IMR-90 (cell line): ENCODE data around the gene HOXA3. TPM values are rescaled to one million over a fixed set of nuclear protein-coding genes. Genes with fewer than 3 reads are reported as not detected.

Experiments used
- ATAC-seq: fragments of 200-7000 bp; cut with Tn5 transposase; 2 replicates; pipeline ENCODE4 v1.9.1; 2020; ENCODE audit warnings: low read depth, mild to moderate bottlenecking, moderate library complexity
- BruUV-seq: library from RNA; stranded (reverse); fragments of 400-500 nt; replicated peaks from 2 replicates; lab custom pipeline; 2021; lab: Mats Ljungman, UMichigan
- CTCF ChIA-PET: fragments of 300-600 bp; formaldehyde crosslinking; extraction: SDS; loops from one replicate; lab custom pipeline; 2021; ENCODE audit warnings: antibody characterized with exemption; lab: Yijun Ruan, JAX
- POLR2A ChIA-PET: fragments of 300-600 bp; sonication (Branson Sonifier 250); formaldehyde crosslinking; loops from one replicate; lab custom pipeline; 2022; ENCODE audit warnings: antibody characterized with exemption; ENCODE audit not compliant: unreplicated experiment; lab: Charles Lee
- DNase-seq: peaks from one replicate; pipeline ENCODE4 v3.0.0; 2013
- H2AFZ ChIP-seq: replicated peaks from 2 replicates; pipeline ENCODE3; 2013; ENCODE audit warnings: low read length, mild to moderate bottlenecking; ENCODE audit not compliant: poor library complexity
- H2AK5ac ChIP-seq: 2 replicates; pipeline ENCODE4 v1.6.1; 2013; ENCODE audit warnings: low read depth, low read length, inconsistent platforms
- H2AK9ac ChIP-seq: replicated peaks from 2 replicates; pipeline ENCODE3; 2013; ENCODE audit warnings: mild to moderate bottlenecking, low read depth, low read length, moderate library complexity; ENCODE audit not compliant: poor library complexity
- H2BK120ac ChIP-seq: 2 replicates; pipeline ENCODE4 v1.6.1; 2013; ENCODE audit warnings: low read depth, low read length, inconsistent platforms
- H2BK15ac ChIP-seq: 3 replicates; pipeline ENCODE4 v1.6.1; 2013; ENCODE audit warnings: low read depth, low read length, inconsistent platforms
- H2BK20ac ChIP-seq: 2 replicates; pipeline ENCODE4 v1.6.1; 2013; ENCODE audit warnings: low read depth, mild to moderate bottlenecking, inconsistent platforms, low read length, moderate library complexity
- H2BK5ac ChIP-seq: 2 replicates; pipeline ENCODE4 v1.6.1; 2013; ENCODE audit warnings: mild to moderate bottlenecking, low read depth, low read length, inconsistent platforms; ENCODE audit not compliant: poor library complexity, severe bottlenecking
- H3K14ac ChIP-seq: replicated peaks from 2 replicates; pipeline ENCODE4 v1.6.1; 2013; ENCODE audit warnings: low read depth, low read length, inconsistent platforms
- H3K18ac ChIP-seq: 2 replicates; pipeline ENCODE4 v1.6.1; 2013; ENCODE audit warnings: low read depth, low read length, control low read depth
- H3K23ac ChIP-seq: 2 replicates; pipeline ENCODE4 v1.6.1; 2013; ENCODE audit warnings: low read depth, low read length, inconsistent platforms
- H3K27ac ChIP-seq: 2 replicates; pipeline ENCODE4 v1.5.1; 2013; ENCODE audit warnings: mild to moderate bottlenecking, control low read depth, low read length; ENCODE audit not compliant: insufficient read depth
- H3K27me3 ChIP-seq: 2 replicates; pipeline ENCODE4 v1.6.1; 2013; ENCODE audit warnings: low read length; ENCODE audit not compliant: control insufficient read depth, insufficient read depth
- H3K36me3 ChIP-seq: 2 replicates; pipeline ENCODE4 v1.6.1; 2013; ENCODE audit warnings: low read length, mixed read lengths; ENCODE audit not compliant: control insufficient read depth, insufficient read depth
- H3K4ac ChIP-seq: 2 replicates; pipeline ENCODE4 v1.6.1; 2013; ENCODE audit warnings: low read depth, low read length, inconsistent platforms
- H3K4me1 ChIP-seq: 2 replicates; pipeline ENCODE4 v1.6.1; 2013; ENCODE audit warnings: low read length, mixed read lengths; ENCODE audit not compliant: control insufficient read depth, insufficient read depth
- H3K4me2 ChIP-seq: 2 replicates; pipeline ENCODE4 v1.6.1; 2013; ENCODE audit warnings: low read depth, mild to moderate bottlenecking, control low read depth, low read length, moderate library complexity
- H3K4me3 ChIP-seq: 2 replicates; pipeline ENCODE4 v1.5.1; 2013; ENCODE audit warnings: low read depth, mild to moderate bottlenecking, control low read depth, low read length, moderate library complexity; ENCODE audit not compliant: insufficient read depth
- H3K56ac ChIP-seq: 2 replicates; pipeline ENCODE4 v1.6.1; 2013; ENCODE audit warnings: low read length, inconsistent platforms; ENCODE audit not compliant: insufficient read depth; ENCODE audit errors: extremely low read depth
- H3K79me1 ChIP-seq, 2 experiments: 2 replicates each; pipeline ENCODE4 v1.6.1; 2013; ENCODE audit warnings: low read length in 2 of 2, inconsistent platforms in 1 of 2, low read depth in 1 of 2
- H3K9ac ChIP-seq: 2 replicates; pipeline ENCODE4 v1.6.1; 2013; ENCODE audit warnings: low read depth, low read length, control low read depth
- H3K9me1 ChIP-seq: 2 replicates; pipeline ENCODE4 v1.6.1; 2013; ENCODE audit warnings: low read length, inconsistent platforms; ENCODE audit not compliant: insufficient read depth
- H3K9me3 ChIP-seq: 2 replicates; pipeline ENCODE4 v1.6.1; 2013; ENCODE audit warnings: low read length; ENCODE audit not compliant: control insufficient read depth, insufficient read depth
- H4K20me1 ChIP-seq: 2 replicates; pipeline ENCODE4 v1.6.1; 2013; ENCODE audit warnings: low read length, inconsistent platforms; ENCODE audit not compliant: insufficient read depth
- H4K5ac ChIP-seq: 2 replicates; pipeline ENCODE4 v1.6.1; 2013; ENCODE audit warnings: mild to moderate bottlenecking, low read depth, low read length, control low read depth
- H4K8ac ChIP-seq, 2 experiments: 2 replicates each; pipeline ENCODE4 v1.6.1; 2013; ENCODE audit warnings: low read depth in 2 of 2, low read length in 2 of 2, control low read depth in 1 of 2, inconsistent platforms in 1 of 2
- H4K91ac ChIP-seq: 2 replicates; pipeline ENCODE4 v1.6.1; 2013; ENCODE audit warnings: low read depth, low read length, inconsistent platforms; ENCODE audit not compliant: insufficient read depth
- BHLHE40 ChIP-seq: fragments of 150-350 bp; IDR thresholded peaks from 2 replicates; pipeline ENCODE4 v1.6.1; 2016; ENCODE audit warnings: mild to moderate bottlenecking, low read depth, low read length
- CHD1 ChIP-seq: IDR thresholded peaks from 2 replicates; pipeline ENCODE4 v1.6.1; 2012; ENCODE audit warnings: low read depth, low read length, improper control_type of control experiment
- FOS ChIP-seq: fragments of 150-350 bp; IDR thresholded peaks from 2 replicates; pipeline ENCODE4 v1.6.1; 2016; ENCODE audit warnings: low read depth, low read length
- MAFK ChIP-seq: IDR thresholded peaks from 2 replicates; pipeline ENCODE4 v1.6.1; 2012; ENCODE audit warnings: low read depth, low read length, improper control_type of control experiment
- MAZ ChIP-seq: IDR thresholded peaks from 2 replicates; pipeline ENCODE4 v1.6.1; 2012; ENCODE audit warnings: low read depth, mild to moderate bottlenecking, low read length, improper control_type of control experiment, moderate library complexity, borderline replicate concordance
- MXI1 ChIP-seq: IDR thresholded peaks from 2 replicates; pipeline ENCODE4 v1.6.1; 2012; ENCODE audit warnings: low read depth, mild to moderate bottlenecking, low read length, moderate library complexity, borderline replicate concordance
- NFE2L2 ChIP-seq: fragments of 150-350 bp; IDR thresholded peaks from 2 replicates; pipeline ENCODE4 v1.6.1; 2016; ENCODE audit warnings: low read depth, mild to moderate bottlenecking, low read length
- POLR2A ChIP-seq: IDR thresholded peaks from 2 replicates; pipeline ENCODE4 v1.6.1; 2012; ENCODE audit warnings: mild to moderate bottlenecking, low read depth, low read length
- RAD21 ChIP-seq: IDR thresholded peaks from 2 replicates; pipeline ENCODE4 v1.6.1; 2012; ENCODE audit warnings: low read length, improper control_type of control experiment
- RCOR1 ChIP-seq: IDR thresholded peaks from 2 replicates; pipeline ENCODE4 v1.6.1; 2012; ENCODE audit warnings: mild to moderate bottlenecking, low read length, improper control_type of control experiment; ENCODE audit not compliant: insufficient replicate concordance
- RFX5 ChIP-seq: IDR thresholded peaks from 2 replicates; pipeline ENCODE4 v1.8.0; 2012; ENCODE audit warnings: low read depth, mild to moderate bottlenecking, low read length, moderate library complexity
- SMC3 ChIP-seq: fragments of 150-350 bp; IDR thresholded peaks from 2 replicates; pipeline ENCODE4 v1.6.1; 2016; ENCODE audit warnings: low read depth, mild to moderate bottlenecking, antibody characterized with exemption, low read length, moderate library complexity
- WGBS, 2 experiments: methylation state at CpG; one replicate each; pipeline versions ENCODE4 v1.1.5 to v1.1.7; 2013; ENCODE audit warnings: missing lambda C conversion rate in 2 of 2; ENCODE audit not compliant: insufficient read length in 1 of 2; ENCODE audit errors: extremely low coverage in 2 of 2; 5-methylcytosine and 5-hydroxymethylcytosine counted together
- dilution Hi-C: fragments of 300-500 bp; cut with HindIII; formaldehyde crosslinking; loops from one replicate; pipeline ENCODE4 v1.14.3; 2018; ENCODE audit warnings: low sequenced_read_pairs; ENCODE audit not compliant: unreplicated experiment
- in situ Hi-C: fragments of 300-500 bp; cut with MboI; formaldehyde crosslinking; loops from 3 replicates; pipeline ENCODE4 v1.14.3; 2019; ENCODE audit warnings: low sequenced_read_pairs, inconsistent platforms, mixed read lengths
- intact Hi-C: fragments of 100-400 bp; cut with micrococcal nuclease; formaldehyde crosslinking; loops from 2 replicates; pipeline ENCODE4 v1.10.0; 2022
- polyA plus RNA-seq, 3 experiments: library from polyadenylated mRNA; depleted of rRNA; stranded (reverse); fragments of >200 nt; gene quantifications; 2 replicates each; pipeline ENCODE4 v1.2.3, GENCODE V29; 2012; ENCODE audit warnings: low replicate concordance in 1 of 3
- total RNA-seq: library from RNA; depleted of rRNA; stranded (reverse); fragments of >200 nt; gene quantifications from 2 replicates; pipeline ENCODE4 v1.2.3, GENCODE V29; 2012
- TF ChIP-seq, protein P1 (sequence below): conservative IDR thresholded peaks from 2 replicates; pipeline ENCODE4 v1.5.1; 2012; ENCODE audit warnings: mild to moderate bottlenecking, low read depth, low read length, improper control_type of control experiment
- TF ChIP-seq, protein P2 (sequence below): fragments of 150-350 bp; IDR thresholded peaks from 2 replicates; pipeline ENCODE4 v1.6.1; 2016; ENCODE audit warnings: low read depth, mild to moderate bottlenecking, low read length, moderate library complexity, borderline replicate concordance
- TF ChIP-seq, protein P3 (sequence below): fragments of 150-350 bp; IDR thresholded peaks from 2 replicates; pipeline ENCODE4 v1.6.1; 2017; ENCODE audit warnings: mild to moderate bottlenecking, antibody characterized with exemption, low read length, low read depth

HOXA3 gene
- total and polyA plus RNA-seq, 2 of the 4 experiments (the other 2 are of a cell fraction) = 0.90 to 5.4 TPM

DNA sequence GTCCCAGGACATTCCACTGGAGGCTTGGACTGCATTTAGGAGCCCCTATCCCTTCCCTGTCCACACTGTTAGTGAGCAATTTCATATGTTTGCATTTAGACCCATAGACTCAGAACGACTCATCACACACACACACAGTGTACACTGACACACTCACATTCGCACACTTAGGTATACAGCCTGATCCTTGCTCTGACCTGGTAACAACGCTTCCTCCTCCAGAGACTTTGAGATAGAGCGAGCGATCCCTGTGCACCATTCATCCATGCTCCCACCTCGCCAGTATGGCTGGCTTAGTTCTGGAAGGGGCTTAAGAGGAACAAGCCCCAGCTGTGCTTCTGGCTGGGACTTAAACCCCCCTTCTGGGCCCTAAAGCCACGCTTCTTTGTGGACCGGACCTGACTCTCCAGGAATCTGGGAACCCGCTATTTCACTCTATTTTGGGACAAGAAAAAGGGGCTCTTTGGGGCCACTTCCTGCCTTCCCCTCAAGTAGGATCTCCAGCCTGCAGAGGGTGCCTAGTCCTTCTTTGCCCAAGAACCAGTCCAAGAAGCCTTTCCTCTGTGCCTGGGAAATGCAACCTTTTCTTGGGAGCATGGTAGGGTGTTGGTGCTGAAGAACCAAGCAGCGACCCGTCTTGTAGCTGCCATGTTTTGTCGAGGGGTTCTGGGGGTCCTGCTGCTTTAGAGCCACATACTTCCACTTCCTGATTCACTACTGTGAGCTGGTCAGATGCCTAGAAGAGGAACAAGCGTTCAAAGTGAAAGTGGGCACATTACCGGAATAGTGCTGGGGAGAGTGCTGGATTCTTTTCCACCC is 48.6 kb upstream of the HOXA3 start:
- no peak for DNase-seq
- Histone ChIP-seq H3K4me2 (peak overlapping the region; percentile 40; the same call in 1 of the 2 replicates), H3K36me3 (no peaks in the 10 kb centered on the region), H3K9me1 (peaks cover 5% of the 10 kb centered on the region; the same call in 1 of the 2 replicates), H3K56ac (no peak overlapping the region), H4K20me1 (peaks cover 24% of the 10 kb centered on the region), H3K23ac (peak overlapping the region; percentile 89), H2AK5ac (no peak overlapping the region), H2BK120ac (no peak overlapping the region), H3K9me3 (peaks cover 9% of the 10 kb centered on the region; the same call in 1 of the 2 replicates), H3K4me1 (peaks cover 2% of the 10 kb centered on the region; the same call in 1 of the 2 replicates), H3K4me3 (no peak overlapping the region), H3K27ac (no peak overlapping the region), H2AK9ac (no peak overlapping the region), H2BK5ac (no peak overlapping the region), H4K8ac (no peak overlapping the region), H4K5ac (no peak overlapping the region), H2AFZ (peak overlapping the region; percentile 5), H3K14ac (no peak overlapping the region), H3K27me3 (peaks cover 88% of the 10 kb centered on the region), H2BK15ac (no peak overlapping the region), H3K4ac (no peak overlapping the region), H3K79me1 (no peaks in the 10 kb centered on the region), H3K9ac (no peak overlapping the region), H3K18ac (no peak overlapping the region), H2BK20ac (no peak overlapping the region), H4K91ac (no peak overlapping the region)
- in situ Hi-C loops (loop anchor here (5.0 to 10.0 kb wide), 2 partner anchors 381 to 574 kb away; no protein-coding TSS in a partner anchor), intact Hi-C loops (no loop called here), dilution Hi-C loops (no loop called here)
- WGBS, 2 experiments = 14% methylated on average over 4 of the region's 14 CpGs; no CpG with 5 or more reads in 1 of the 2 experiments
- POLR2A ChIA-PET = no interaction called here
- BruUV-seq = no TSS peak
- CTCF ChIA-PET = no interaction called here
- ATAC-seq = no peak
- TF ChIP-seq BHLHE40 = no peak
- no peak for TF ChIP-seq POLR2A
- no peak for TF ChIP-seq RFX5
- no peak for TF ChIP-seq RCOR1
- TF ChIP-seq, protein P1, sequence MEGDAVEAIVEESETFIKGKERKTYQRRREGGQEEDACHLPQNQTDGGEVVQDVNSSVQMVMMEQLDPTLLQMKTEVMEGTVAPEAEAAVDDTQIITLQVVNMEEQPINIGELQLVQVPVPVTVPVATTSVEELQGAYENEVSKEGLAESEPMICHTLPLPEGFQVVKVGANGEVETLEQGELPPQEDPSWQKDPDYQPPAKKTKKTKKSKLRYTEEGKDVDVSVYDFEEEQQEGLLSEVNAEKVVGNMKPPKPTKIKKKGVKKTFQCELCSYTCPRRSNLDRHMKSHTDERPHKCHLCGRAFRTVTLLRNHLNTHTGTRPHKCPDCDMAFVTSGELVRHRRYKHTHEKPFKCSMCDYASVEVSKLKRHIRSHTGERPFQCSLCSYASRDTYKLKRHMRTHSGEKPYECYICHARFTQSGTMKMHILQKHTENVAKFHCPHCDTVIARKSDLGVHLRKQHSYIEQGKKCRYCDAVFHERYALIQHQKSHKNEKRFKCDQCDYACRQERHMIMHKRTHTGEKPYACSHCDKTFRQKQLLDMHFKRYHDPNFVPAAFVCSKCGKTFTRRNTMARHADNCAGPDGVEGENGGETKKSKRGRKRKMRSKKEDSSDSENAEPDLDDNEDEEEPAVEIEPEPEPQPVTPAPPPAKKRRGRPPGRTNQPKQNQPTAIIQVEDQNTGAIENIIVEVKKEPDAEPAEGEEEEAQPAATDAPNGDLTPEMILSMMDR = no peak
- TF ChIP-seq SMC3 = no peak
- TF ChIP-seq MAZ = no peak
- TF ChIP-seq, protein P2, sequence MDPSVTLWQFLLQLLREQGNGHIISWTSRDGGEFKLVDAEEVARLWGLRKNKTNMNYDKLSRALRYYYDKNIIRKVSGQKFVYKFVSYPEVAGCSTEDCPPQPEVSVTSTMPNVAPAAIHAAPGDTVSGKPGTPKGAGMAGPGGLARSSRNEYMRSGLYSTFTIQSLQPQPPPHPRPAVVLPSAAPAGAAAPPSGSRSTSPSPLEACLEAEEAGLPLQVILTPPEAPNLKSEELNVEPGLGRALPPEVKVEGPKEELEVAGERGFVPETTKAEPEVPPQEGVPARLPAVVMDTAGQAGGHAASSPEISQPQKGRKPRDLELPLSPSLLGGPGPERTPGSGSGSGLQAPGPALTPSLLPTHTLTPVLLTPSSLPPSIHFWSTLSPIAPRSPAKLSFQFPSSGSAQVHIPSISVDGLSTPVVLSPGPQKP = no peak
- no peak for TF ChIP-seq CHD1
- TF ChIP-seq, protein P3, sequence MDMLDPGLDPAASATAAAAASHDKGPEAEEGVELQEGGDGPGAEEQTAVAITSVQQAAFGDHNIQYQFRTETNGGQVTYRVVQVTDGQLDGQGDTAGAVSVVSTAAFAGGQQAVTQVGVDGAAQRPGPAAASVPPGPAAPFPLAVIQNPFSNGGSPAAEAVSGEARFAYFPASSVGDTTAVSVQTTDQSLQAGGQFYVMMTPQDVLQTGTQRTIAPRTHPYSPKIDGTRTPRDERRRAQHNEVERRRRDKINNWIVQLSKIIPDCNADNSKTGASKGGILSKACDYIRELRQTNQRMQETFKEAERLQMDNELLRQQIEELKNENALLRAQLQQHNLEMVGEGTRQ = no peak
- TF ChIP-seq NFE2L2 = no peak
- no peak for TF ChIP-seq MAFK
- no peak for TF ChIP-seq FOS
- no peak for TF ChIP-seq MXI1
- no peak for TF ChIP-seq RAD21
